NCI-H2227 (cell line): ENCODE results near the gene MYH16.
"Not testable (repeated sequence)": the region's sequence is repeated elsewhere in the genome, so short reads cannot be mapped to it uniquely, and the experiment has no call there.

Experiments used
- DNase-seq: peaks from one replicate; lab custom pipeline; 2025; ENCODE audit not compliant: unreplicated experiment; lab: John Stamatoyannopoulos, UW

The MYH16 gene

DNA sequence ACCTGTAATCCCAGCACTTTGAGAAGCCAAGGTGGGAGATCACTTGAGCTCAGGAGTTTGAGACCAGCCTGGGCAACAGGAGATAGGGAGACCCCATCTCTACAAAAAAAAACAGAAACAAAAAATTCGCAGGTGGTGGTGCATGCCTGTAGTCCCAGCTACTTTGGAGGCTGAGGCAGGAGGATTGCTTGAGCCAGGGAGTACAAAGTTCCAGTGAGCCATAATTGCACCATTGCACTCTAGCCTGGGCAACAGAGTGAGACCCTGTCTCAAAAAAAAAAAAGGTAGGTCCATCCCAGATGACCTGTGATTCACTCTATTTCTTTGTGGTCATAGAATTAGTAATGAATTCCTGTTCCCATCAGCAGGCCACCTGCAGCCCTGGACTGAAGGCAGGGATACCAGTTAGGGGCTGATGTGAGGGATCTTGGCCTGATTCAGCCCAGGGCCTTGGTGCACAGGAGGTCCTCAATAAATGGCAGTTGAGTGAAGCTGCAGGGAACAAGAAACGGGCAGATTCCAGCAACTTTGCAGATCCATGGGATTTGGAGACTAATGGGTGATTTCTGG lies at the start of gene MYH16:
TSS of gene MYH16 (plus strand) at position 364 of the 570 bp plus-strand sequence.
- no peak for DNase-seq

DNA sequence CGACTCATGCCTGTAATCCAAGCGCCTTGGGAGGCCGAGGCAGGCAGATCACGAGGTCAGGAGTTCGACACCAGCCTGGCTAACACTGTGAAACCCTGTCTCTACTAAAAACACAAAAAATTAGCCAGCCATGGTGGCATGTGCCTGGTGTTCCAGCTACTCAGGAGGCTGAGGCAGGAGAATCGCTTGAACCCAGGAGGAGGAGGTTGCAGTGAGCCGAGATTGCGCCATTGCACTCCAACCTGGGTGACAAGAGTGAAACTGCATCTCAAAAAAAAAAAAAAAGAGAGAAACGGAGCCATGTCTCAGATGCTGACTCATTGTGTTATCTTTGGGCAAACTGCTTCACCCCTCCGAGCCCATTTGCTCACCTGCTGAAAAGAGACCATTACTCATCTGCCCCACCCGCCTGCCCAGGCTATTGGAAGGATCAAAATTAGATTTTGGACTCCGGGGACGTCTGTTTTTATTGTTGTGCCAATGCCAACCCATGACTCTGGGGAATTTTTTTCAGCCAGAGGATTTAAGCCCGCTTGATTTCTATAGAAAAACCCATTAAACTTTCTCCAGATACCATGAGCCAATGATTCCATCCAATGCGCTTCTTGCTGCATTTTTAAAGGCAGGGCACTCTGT lies 48.3 kb upstream of the MYH16 start:
- not testable (repeated sequence) for DNase-seq

DNA sequence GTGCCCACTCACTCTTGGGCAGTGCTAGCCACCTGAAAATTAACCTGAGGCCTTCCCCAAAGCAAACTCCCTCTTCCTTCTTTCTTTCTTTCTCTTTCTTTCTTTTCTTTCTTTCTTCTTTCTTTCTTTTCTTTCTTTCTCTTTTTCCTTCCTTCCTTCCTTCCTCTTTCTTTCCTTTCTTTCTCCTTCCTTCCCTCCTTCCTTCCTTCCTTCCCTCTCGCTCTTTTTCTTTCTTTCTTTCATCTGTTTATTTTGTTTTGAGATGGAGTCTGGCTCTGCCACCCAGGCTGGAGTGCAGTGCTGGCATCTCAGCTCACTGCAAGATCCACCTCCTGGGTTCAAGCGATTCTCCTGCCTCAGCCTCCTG lies 47.8 kb upstream of the MYH16 start:
- no peak for DNase-seq

DNA sequence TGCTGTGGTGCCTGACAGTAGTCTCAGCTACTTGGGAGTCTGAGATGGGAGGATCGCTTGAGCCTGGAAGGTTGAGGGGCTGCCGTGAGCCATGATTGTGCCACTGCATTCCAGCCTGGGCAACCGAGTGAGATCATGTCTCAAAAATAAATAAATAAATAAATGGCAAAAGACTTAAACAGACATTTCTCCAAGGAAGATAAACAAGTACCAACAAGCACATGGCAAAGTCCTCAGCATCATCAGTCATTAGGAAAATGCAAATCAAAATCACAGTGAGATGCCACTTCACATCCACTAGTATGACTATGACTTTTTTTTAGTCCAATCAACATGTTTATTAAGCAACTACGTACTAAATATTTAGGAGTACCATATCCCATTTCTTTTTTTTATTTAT lies 43.4 kb upstream of the MYH16 start:
- no peak for DNase-seq

DNA sequence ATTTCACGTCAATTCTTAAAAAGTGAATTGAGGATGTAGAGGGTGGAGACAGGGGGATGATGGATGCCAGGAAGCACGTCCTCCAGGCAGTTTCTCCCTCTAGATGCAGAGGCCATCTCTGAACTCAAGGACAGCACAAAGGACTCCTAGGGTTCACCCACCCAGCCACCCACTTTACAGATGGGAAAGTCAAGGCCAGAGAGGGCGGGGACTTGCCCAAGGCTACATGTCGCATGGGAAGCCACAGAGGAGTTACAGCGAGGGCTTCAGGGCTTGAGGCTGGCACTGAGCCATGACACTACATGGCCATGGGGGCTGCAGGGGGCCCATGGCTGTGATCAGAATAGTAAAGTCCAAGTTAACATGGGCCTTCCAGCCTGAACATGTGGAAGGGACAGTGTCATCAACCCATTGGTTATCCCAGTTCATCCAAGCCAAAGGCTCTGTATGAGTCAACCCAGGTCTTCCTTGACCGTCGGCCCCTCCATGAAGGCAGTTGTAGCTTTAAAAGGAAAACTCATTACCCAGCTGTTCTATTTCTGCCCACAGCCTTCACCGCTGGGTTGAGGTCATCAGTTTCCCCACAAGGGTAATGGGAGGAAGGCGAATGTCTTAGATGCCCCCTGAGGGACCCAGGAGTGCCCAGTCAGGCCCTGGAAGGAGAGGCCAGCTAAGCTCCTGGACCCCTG lies 40.4 kb upstream of the MYH16 start:
- no peak for DNase-seq

DNA sequence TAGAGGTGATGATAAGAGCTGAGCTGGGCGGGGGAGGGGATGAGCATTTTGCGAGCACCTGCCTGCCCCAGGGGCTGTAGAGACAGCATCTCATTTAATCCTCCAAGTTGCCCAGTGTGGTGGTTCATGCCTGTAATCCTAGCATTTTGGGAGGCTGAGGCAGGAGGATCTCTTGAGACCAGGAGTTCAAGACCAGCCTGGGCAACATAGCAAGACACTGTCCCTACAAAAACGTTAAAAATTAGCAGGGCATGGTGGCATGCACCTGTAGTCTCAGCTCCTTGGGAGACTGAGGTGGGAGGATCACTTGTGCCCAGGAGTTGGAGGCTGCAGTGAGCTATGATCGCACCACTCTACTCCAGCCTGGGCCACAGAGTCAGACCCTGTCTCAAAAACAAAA lies 39.7 kb upstream of the MYH16 start:
- not testable (repeated sequence) for DNase-seq

DNA sequence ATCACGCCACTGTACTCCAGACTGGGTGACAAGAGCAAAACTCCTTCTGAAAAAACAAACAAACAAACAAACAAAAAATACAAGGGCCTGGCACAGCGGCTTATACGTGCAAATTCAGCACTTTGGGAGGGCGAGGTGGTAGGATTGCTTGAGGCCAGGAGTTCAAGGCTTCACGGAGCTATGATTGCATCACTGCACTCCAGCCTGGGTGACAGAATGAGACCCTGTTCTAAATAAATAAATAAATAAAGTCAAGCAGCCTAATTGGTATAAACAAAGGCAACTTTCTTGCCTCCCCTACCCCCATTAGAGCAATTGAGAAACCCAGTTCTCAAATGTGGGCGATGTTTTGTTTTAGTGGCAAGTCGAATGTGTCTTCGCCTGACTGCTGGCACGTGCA lies 38.5 kb upstream of the MYH16 start:
- no peak for DNase-seq

DNA sequence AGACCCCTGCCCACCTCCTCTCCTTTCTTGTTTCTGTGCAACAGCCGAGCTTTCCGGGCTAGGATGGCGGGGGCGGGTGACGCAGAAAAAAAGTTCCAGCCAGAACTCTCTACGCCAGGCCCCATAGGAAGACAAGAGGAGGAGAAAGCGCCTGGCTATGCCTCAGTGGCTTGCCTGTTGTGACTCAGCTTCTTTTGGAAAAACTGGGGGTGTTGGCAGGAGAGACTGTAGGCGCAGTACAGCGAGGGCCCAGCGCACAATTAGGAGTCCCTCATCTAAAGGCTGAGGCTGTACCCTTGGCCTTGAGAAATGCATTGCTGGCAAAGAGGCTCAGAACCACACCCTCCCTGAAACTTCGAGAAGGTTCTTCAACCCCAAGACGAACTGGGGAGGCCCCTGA lies 36.7 kb upstream of the MYH16 start:
- no peak for DNase-seq

DNA sequence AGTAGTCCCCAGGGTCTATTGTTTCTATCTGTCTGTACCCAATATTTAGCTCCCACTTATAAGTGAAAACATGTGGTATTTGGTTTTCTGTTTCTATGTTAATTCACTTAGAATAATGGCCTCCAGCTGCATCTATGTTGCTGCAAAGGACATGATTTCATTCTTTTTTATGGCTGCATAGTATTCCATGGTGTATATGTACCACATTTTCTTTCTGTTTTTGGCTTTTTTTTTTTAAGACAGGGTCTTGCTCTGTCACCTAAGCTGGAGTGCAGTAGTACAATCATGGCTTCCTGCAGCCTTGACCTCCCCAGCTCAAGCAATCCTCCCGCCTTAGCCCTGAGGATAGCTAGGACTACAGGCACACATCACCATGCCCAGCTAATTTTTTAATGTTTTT lies 34.8 kb upstream of the MYH16 start:
- not testable (repeated sequence) for DNase-seq

DNA sequence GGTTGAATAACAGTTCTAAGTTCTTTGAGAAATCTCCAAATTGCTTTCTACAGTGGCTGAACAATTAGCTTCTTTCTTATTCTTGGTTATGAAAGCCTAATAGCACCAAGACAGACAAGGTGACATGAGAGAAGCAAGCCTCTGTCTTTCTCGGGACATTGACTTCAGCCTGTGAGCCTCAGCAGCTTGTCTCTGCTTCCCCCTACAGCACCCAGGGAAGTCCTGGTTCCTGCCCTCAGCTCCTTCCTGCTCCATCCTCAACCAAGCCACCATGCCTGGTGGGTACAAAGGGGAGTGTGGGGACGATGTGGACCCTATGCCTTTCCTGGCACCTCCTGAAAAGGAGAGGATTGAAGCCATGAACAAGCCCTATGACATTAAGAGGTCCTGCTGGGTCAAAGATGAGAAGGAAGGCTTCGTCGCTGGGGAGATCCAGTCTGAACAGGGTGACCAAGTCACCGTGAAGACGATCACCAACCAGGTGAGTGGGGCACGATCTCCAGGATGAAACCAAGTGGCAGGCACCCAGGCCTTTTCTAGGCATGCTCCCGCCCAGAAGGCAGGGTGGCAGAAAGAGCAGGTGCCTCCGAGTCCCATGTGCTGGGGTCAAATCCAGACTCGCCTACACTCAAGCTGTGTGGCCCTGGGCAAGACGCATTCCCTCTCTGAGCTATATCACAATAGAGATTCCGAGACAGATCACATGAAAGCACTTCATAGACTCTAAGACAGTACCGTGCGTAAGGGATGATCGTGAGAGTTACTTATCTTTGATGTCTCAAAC lies 33.9 kb upstream of the MYH16 start:
- DNase-seq, result no peak

DNA sequence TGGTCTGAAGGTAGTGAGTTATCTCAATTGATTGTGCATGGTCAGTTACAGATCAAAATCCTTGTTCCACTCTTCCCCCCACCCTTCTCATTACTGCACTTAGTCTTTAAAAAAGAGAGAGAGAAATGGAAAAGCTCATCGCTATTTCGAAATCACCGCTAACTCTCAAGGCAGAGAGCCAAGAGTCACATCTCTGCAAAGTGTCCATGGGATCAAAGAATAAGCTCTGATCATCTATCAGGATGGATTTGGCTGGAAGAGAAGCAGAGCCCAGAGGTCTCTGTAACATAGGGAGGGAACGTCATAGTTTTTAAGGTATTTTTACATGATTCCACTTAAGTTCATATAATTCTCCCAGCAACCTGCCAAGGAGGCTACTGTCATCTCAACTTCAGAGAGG lies 30.0 kb upstream of the MYH16 start:
- DNase-seq, result no peak

DNA sequence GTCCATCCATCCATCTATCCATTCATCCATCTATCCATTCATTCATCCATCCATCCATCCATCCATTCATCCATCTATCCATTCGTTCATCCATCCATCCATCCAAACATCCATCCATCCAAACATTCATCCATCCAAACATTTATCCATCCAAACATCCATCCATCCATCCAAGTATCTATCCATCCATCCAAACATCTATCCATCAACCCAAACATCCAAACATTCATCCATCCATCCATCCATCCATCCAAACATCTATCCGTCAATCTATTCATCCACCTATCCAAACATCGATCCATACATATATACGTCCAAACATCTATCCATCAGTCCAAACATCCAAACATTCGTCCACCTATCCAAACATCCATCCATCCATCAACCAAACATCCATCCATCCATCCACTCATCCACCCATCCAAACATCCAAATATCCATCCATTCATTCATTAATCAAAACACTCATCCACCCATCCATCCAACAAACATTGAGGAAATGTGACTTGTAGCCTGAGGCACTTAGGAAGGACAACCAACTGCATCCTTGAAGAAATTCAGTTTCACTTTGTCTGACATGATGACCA lies 28.8 kb upstream of the MYH16 start:
- DNase-seq, result no peak

DNA sequence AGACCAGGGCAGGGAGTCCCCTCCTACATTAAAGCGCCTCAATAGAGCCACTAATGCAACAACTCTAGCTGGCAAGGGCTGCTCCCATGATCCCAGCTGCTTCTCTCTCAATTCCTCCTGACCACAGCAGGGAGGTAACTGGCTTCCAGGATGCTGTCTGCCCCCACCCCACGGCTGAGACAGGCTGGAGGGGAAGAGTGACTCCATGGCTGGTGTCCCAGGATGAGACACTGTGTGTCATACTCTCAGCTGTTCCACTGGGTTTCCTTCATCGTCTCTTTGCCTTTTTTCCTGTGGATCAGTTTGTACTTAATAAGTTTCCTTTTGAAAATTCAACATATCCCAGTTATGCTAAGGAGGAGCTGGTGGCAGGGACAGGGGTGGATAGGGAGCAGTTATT lies 27.7 kb upstream of the MYH16 start:
- DNase-seq, result no peak

DNA sequence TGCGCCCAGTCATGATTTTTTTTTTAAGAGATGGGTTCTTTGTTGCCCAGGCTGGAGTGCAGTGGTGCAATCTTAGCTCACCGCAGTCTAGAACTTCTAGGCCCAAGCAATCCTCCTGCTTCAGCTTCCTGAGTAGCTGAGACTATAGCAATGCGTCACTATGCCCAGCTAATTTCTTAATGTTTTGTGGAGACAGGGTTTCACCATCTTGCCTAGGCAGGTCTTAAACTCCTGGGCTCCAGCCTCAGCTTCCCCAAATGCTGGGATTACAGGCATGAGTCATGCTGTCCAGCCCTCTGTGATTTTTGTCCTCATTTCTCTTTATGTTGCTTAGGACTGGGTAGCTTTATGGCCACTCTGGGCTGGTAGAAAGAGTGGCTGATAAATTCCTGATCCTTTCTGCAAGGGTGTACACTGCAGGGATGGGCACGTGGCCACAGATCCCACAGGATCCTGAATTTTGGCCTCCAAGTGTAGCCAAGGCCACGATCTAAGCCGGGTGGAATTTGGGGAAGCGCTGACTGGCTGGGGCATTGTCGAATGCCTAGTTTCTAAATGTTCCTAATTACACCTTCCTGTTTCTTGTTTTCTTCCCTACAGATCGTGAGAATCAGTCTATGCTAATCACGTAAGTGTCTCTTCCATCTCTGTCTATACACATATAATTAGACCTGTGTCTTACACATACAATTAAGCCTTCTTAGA lies 24.1 kb upstream of the MYH16 start:
- DNase-seq, result no peak

DNA sequence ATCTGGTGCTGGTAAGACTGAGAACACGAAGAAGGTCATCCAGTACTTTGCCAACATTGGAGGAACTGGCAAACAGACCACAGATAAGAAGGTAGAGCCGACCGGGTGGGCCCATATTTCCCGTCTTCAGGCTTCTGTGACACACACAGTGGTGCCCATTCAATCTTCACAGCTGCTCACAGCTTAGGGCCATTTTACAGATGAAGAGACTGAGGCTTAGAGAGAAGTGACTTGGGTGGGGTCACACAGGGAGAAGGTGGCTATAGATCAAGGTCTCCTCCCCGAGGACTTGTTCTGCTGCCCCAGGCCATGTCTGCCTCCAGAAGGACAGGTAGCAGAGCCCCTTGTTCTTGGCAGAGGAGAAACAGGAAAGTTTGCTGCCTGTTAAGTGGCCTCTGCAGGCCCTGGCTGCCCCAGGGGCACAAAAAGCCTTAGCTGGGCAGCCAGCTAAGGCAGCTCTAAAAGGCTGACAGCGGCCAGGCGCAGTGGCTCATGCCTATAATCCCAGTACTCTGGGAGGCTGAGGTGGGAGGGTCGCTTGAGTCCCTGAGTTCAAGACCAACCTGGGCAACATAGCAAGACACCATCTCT lies 22.6 kb upstream of the MYH16 start:
- DNase-seq, result no peak

DNA sequence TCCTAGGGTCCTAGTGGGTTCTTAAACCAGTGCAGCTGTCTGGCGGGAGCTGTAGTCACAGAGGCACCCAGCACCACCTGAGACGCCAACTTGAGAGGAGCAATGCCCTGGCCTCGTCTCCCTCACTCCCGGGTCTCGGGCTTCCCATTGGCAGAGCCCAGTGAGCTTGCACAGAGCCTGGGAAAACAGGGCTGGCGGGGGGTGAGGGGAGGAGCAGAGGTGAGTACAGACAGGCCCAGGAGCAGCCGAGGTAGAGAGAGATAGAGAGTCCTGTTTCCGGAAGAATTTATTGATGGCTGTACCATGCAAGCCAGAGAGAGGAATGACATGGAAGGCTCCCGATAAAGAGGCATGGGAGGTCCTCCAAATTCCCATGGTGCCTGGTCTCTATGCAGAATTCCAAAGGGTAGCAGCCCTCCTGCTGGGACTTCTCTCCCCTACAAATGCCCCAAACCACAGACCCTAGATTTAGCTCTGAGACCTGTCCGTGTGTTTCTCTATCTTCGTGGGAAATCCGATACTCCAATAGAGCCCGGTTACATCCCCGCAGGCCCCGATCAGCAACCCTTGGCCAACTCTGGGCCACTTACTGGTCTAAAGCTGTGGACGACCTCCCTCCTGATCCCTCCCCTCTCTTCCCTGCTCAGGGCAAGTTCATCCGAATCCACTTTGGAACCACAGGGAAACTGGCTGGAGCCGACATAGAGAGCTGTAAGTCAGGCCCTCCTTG lies 20.3 kb upstream of the MYH16 start:
- DNase-seq, result no peak

DNA sequence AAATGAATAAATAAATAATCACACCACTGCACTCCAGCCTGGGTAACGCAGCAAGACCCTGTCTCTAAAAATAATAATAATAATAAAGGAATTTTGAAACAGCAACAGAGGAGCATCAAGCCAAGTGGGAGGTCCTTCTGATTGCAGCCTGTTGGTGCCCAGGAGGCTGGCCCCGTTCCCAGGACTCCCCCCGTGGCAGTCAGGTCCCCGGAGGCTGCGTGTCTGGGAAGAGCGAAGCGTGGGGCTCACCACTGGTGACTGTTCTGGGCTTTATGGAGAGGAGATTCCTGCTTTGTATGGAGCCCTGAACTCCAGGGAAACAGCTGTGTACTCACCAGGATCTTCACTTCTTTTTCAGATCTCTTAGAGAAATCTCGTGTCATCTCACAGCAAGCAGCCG lies 19.3 kb upstream of the MYH16 start:
- no peak for DNase-seq

DNA sequence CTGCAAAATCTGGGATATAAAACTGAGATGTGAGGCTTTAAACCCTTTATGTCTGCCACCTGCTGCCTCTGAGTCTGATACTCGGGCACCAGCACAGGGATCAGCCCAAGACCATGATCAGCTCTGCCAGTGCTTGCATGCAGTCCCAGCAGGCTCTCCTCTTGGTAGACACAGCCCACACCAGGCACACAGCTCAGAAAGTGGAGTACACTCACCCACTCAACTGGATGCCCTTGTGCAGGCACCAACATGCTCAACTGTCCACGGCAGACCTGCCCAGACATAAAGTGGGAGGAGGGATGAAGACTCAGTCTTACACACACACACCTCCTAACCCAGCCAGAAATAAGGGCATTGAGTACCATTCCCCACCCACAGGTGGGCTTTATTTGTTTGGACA lies 18.2 kb upstream of the MYH16 start:
- no peak for DNase-seq

DNA sequence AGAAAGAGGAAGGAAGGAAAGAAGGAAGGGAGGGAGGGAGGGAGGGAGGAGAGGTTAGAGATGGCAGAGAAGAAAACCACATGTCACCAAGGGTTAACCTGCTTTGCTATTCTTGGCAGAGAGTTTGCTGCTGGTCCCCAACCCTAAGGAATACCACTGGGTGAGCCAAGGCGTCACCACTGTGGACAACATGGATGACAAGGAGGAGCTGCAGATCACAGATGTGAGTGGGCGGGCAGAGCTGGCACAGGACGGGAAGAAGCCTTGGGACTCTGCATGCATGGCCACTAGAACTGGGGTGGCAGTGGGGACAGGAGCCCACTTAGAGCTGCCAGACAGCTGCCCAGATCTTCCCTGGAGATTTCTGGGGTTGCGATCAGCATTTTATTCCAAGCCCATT lies 17.2 kb upstream of the MYH16 start:
- DNase-seq, result no peak

DNA sequence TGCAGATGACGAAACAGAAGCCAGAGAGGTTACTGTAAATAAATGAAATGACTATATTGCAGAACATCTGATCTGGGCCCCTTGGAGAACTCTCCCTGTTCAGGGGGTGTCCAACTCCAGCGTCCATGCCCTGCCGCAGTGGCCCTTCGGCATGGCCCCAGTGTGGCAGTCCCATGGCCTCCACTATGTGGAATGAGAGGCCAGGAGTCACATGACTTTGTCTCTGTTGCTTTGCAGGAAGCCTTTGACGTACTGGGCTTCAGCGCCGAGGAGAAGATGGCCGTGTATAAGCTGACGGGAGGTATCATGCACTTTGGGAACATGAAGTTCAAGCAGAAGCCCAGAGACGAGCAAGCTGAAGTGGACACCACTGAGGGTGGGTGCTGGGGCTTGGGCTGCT lies 15.6 kb upstream of the MYH16 start:
- DNase-seq, result no peak
